Osteocyte (in vitro differentiated cells): Measurements from ENCODE around the gene PLEKHO1. TPM values are rescaled to one million over a fixed set of nuclear protein-coding genes. Genes with fewer than 3 reads are reported as not detected.

Experiments used
- DNase-seq: peaks from one replicate; pipeline ENCODE4 v3.0.0; 2021; ENCODE audit warnings: mixed read lengths; ENCODE audit not compliant: unreplicated experiment; ENCODE audit errors: extremely low spot score
- H3K27ac Mint-ChIP-seq: one replicate; pipeline ENCODE4 v1.8.0; 2021; ENCODE audit warnings: mild to moderate bottlenecking, mixed read lengths; ENCODE audit not compliant: unreplicated experiment
- H3K27me3 Mint-ChIP-seq: one replicate; pipeline ENCODE4 v1.8.0; 2021; ENCODE audit warnings: mixed read lengths; ENCODE audit not compliant: unreplicated experiment
- H3K36me3 Mint-ChIP-seq: one replicate; pipeline ENCODE4 v1.8.0; 2021; ENCODE audit warnings: mixed read lengths; ENCODE audit not compliant: unreplicated experiment
- H3K4me1 Mint-ChIP-seq: one replicate; pipeline ENCODE4 v1.8.0; 2021; ENCODE audit warnings: mixed read lengths; ENCODE audit not compliant: unreplicated experiment
- H3K4me3 Mint-ChIP-seq: one replicate; pipeline ENCODE4 v1.8.0; 2021; ENCODE audit warnings: mild to moderate bottlenecking, moderate library complexity, mixed read lengths; ENCODE audit not compliant: unreplicated experiment
- H3K9me3 Mint-ChIP-seq: one replicate; pipeline ENCODE4 v1.8.0; 2021; ENCODE audit warnings: mixed read lengths; ENCODE audit not compliant: unreplicated experiment
- CTCF ChIP-seq: fragments of 200-600 bp; sonication (generic); IDR thresholded peaks from 2 replicates; pipeline ENCODE4 v1.5.0; 2021; ENCODE audit warnings: antibody characterized with exemption, mild to moderate bottlenecking, moderate library complexity
- total RNA-seq: library from RNA; stranded (reverse); gene quantifications from 2 replicates; pipeline ENCODE4 v1.2.1, GENCODE V29; 2021

Gene PLEKHO1
- total RNA-seq, 1 donor from 2014 or later: 52.2 TPM

GRCh38 chr1:150152182-150152536 is 2.4 kb downstream of the PLEKHO1 start:
- Mint-ChIP-seq H3K9me3 (no peaks in the 10 kb centered on the region), H3K27ac (peak overlapping the region; percentile 88)

GRCh38 chr1:150152772-150153456 is 3.2 kb downstream of the PLEKHO1 start:
- Mint-ChIP-seq H3K4me3 (peak overlapping the region; percentile 36), H3K9me3 (no peaks in the 10 kb centered on the region), H3K27ac (peak overlapping the region; percentile 38), H3K27me3 (no peaks in the 10 kb centered on the region), H3K36me3 (peaks cover 39% of the 10 kb centered on the region), H3K4me1 (peaks cover 43% of the 10 kb centered on the region)
- TF ChIP-seq CTCF: no peak
- no peak for DNase-seq

More at GRCh38 chr1:150152182-150152536, 2.4 kb downstream of the PLEKHO1 start:
- Mint-ChIP-seq H3K4me3 (peak overlapping the region; percentile 92), H3K36me3 (peaks cover 32% of the 10 kb centered on the region), H3K4me1 (peaks cover 42% of the 10 kb centered on the region), H3K27me3 (no peaks in the 10 kb centered on the region)
- no peak for DNase-seq
- no peak for TF ChIP-seq CTCF

- Mint-ChIP-seq H3K36me3 (peaks cover 48% of the 10 kb centered on the region), H3K27ac (peak overlapping the region; percentile 31), H3K4me1 (peaks cover 46% of the 10 kb centered on the region), H3K4me3 (no peak overlapping the region), H3K27me3 (no peaks in the 10 kb centered on the region), H3K9me3 (no peaks in the 10 kb centered on the region)
- no peak for TF ChIP-seq CTCF
- DNase-seq: no peak
Observed at GRCh38 chr1:150154143-150154542, 4.4 kb downstream of the PLEKHO1 start.

GRCh38 chr1:150155413-150156071 is 5.8 kb downstream of the PLEKHO1 start:
- peak overlapping the region; percentile 36 for H3K27ac Mint-ChIP-seq
- peaks cover 49% of the 10 kb centered on the region for H3K4me1 Mint-ChIP-seq

More at GRCh38 chr1:150155413-150156071, 5.8 kb downstream of the PLEKHO1 start:
- Mint-ChIP-seq H3K27me3 (no peaks in the 10 kb centered on the region), H3K4me3 (no peak overlapping the region), H3K9me3 (no peaks in the 10 kb centered on the region), H3K36me3 (peaks cover 52% of the 10 kb centered on the region)
- DNase-seq: no peak
- no peak for TF ChIP-seq CTCF
